Natural killer cell (primary cell): ENCODE data around the gene RBM47. TPM values are rescaled to one million over a fixed set of nuclear protein-coding genes. Genes with fewer than 3 reads are reported as not detected.

ENCODE experiments used
- ATAC-seq, 3 donors: fragments of 150-1000 bp in 2 of 3; fragments of 200-7000 bp in 1 of 3; cut with Tn5 transposase; 1 replicate in 1 of 3; 2 replicates in 2 of 3; pipeline ENCODE4 v1.10.0; 2021; ENCODE audit warnings: mild to moderate bottlenecking in 2 of 3, moderate library complexity in 2 of 3
- DNase-seq, 2 donors: peaks; one replicate each; pipeline versions ENCODE4 v3.0.0 to v3.0.0-alpha.2; 2013 to 2021; ENCODE audit warnings: mixed read lengths in 1 of 2
- H3K27ac ChIP-seq: one replicate; pipeline ENCODE4 v1.5.1; 2013; ENCODE audit warnings: mild to moderate bottlenecking, low read length
- H3K27me3 ChIP-seq: one replicate; pipeline ENCODE4 v1.6.1; 2013; ENCODE audit warnings: low read length; ENCODE audit not compliant: control insufficient read depth, insufficient read depth
- H3K36me3 ChIP-seq: one replicate; pipeline ENCODE4 v1.6.1; 2013; ENCODE audit warnings: low read length; ENCODE audit not compliant: control insufficient read depth, insufficient read depth
- H3K4me1 ChIP-seq: one replicate; pipeline ENCODE4 v1.6.1; 2013; ENCODE audit warnings: low read length; ENCODE audit not compliant: control insufficient read depth, insufficient read depth
- H3K4me3 ChIP-seq: one replicate; pipeline ENCODE4 v1.5.1; 2013; ENCODE audit warnings: low read length
- H3K9me3 ChIP-seq: one replicate; pipeline ENCODE4 v1.6.1; 2013; ENCODE audit warnings: low read length; ENCODE audit not compliant: control insufficient read depth, insufficient read depth
- H3K27ac Mint-ChIP-seq, 2 donors: one replicate each; pipeline ENCODE4 v1.8.0; 2022; ENCODE audit warnings: mild to moderate bottlenecking in 2 of 2, mixed read lengths in 2 of 2, moderate library complexity in 1 of 2
- H3K27me3 Mint-ChIP-seq, 2 donors: one replicate each; pipeline ENCODE4 v1.8.0; 2022; ENCODE audit warnings: low read depth in 2 of 2, mixed read lengths in 2 of 2
- H3K36me3 Mint-ChIP-seq: one replicate; pipeline ENCODE4 v1.8.0; 2022; ENCODE audit warnings: mixed read lengths
- H3K4me1 Mint-ChIP-seq, 2 donors: one replicate each; pipeline ENCODE4 v1.8.0; 2022; ENCODE audit warnings: mixed read lengths in 2 of 2
- H3K4me3 Mint-ChIP-seq: one replicate; pipeline ENCODE4 v1.8.0; 2022; ENCODE audit warnings: mild to moderate bottlenecking, moderate library complexity, mixed read lengths
- H3K9me3 Mint-ChIP-seq, 2 donors: one replicate each; pipeline ENCODE4 v1.8.0; 2022; ENCODE audit warnings: mixed read lengths in 2 of 2
- WGBS: methylation state at CpG from one replicate; pipeline ENCODE4 v1.1.7; 2013; ENCODE audit warnings: missing lambda C conversion rate; ENCODE audit not compliant: insufficient coverage; 5-methylcytosine and 5-hydroxymethylcytosine counted together
- intact Hi-C: fragments of 100-400 bp; cut with micrococcal nuclease; formaldehyde crosslinking; loops from one replicate; pipeline ENCODE4 v1.14.2; 2022
- total RNA-seq, 4 donors: library from RNA; stranded (reverse); fragments of 120-200 nt in 1 of 4; gene quantifications; one replicate each; pipeline versions ENCODE4 v1.2.3 to v1.2.4, GENCODE V29; 2013 to 2022
- TF ChIP-seq, protein P1 (sequence below): fragments of 200-600 bp; IDR thresholded peaks from one replicate; pipeline ENCODE4 v1.8.0; 2022; ENCODE audit warnings: antibody characterized with exemption

Gene RBM47
- total RNA-seq, 3 donors from 2014 or later (not counting 1 experiment from before 2014, with no cell fraction given): 2.0 to 7.7 (median 3.9) TPM

DNA sequence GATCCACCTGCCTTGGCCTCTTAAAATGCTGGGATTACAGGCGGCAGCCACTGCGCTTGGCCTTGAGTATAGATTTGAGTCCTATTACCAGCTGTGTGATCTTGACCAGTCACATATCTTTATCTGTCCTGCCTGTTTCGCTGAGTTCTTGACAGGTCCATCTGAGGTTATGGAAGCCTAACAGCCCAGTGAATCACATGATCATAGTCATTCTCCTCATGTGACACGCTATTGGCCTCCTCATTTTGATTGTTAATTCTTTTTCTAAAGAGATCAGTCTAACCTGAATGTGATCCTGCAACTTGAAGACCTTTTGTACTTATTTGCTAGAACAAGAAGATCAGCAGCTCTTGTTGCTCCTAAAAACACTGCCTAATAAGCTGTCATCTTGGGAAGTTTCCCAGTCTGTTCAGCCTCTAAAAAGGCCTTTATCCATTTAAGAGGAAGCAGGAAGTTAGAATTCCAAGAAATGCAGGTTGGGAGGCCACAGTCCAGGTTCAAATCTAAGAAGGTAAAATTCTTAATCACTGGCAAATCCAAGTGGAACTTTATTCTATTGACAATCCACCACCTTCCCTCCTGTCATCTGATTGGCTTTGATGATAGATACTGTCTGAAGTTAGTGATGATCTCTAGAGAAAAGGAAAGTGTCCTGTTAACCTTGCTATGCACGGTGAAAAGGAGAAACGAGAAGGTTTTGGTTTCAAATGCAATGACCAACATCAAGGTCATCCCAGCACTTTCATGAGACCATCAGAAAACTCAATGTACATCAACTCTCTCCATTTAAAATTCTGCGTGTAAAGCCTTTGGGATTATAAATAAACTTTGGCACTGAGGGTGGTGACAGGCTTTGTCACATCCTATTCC is 207.6 kb downstream of the RBM47 start:
- no peak for ATAC-seq
- no peaks in the 10 kb centered on the region for H3K27me3 ChIP-seq

DNA sequence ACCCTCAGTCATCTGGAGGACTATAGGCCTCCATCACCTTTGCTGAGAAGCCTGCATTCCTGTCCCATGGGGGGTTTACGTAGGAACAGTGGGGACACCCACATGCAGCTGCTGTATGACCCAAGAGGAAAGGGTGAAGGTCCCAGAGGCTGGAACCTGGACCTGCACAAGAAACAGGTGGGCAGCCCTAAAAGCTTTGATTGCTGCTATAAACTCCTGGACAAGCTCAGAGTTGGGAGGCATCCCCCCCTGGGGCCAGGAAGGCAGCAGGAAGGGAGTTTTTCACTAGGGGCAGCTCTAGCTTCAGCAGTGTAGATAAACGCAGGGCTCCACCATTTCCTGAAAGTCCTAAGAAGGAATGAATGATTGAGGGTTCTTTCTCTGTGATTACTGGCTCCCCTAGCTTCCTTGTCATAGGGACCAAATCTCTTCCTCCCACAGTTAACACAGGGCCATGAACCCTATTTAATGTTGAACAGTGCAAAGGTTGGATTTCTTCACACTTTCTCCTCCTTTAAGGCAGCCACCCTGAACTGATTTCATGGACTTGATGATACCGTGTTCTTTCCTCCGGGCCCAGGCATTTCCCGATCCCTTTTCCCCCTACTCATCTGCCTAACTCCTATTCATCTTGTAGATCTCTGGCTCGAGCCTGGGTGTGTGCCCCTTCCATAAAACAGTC is 210.3 kb downstream of the RBM47 start:
- Mint-ChIP-seq H3K27me3 (peaks cover under 1 to 7% of the 10 kb centered on the region in 2 donors), H3K9me3 (no peaks in the 10 kb centered on the region), H3K27ac (no peak overlapping the region), H3K36me3 (no peaks in the 10 kb centered on the region), H3K4me3 (no peak overlapping the region), H3K4me1 (no peaks in the 10 kb centered on the region)
- intact Hi-C loops: no loop called here
- Histone ChIP-seq H3K4me1 (no peaks in the 10 kb centered on the region), H3K27ac (no peak overlapping the region), H3K9me3 (no peaks in the 10 kb centered on the region), H3K27me3 (no peaks in the 10 kb centered on the region), H3K36me3 (no peaks in the 10 kb centered on the region), H3K4me3 (no peak overlapping the region)
- ATAC-seq (no peak), DNase-seq (no peak)
- WGBS: 74% methylated on average over 6 of the region's 6 CpGs
- TF ChIP-seq, protein P1, sequence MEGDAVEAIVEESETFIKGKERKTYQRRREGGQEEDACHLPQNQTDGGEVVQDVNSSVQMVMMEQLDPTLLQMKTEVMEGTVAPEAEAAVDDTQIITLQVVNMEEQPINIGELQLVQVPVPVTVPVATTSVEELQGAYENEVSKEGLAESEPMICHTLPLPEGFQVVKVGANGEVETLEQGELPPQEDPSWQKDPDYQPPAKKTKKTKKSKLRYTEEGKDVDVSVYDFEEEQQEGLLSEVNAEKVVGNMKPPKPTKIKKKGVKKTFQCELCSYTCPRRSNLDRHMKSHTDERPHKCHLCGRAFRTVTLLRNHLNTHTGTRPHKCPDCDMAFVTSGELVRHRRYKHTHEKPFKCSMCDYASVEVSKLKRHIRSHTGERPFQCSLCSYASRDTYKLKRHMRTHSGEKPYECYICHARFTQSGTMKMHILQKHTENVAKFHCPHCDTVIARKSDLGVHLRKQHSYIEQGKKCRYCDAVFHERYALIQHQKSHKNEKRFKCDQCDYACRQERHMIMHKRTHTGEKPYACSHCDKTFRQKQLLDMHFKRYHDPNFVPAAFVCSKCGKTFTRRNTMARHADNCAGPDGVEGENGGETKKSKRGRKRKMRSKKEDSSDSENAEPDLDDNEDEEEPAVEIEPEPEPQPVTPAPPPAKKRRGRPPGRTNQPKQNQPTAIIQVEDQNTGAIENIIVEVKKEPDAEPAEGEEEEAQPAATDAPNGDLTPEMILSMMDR: no peak

More for the DNA sequence above, 207.6 kb downstream of the RBM47 start:
- no peak overlapping the region for H3K27ac Mint-ChIP-seq
- no peak overlapping the region for H3K4me3 Mint-ChIP-seq
- Histone ChIP-seq H3K4me3 (no peak overlapping the region), H3K27ac (no peak overlapping the region), H3K9me3 (no peaks in the 10 kb centered on the region), H3K36me3 (no peaks in the 10 kb centered on the region), H3K4me1 (no peaks in the 10 kb centered on the region)
- TF ChIP-seq, protein P1: no peak
- WGBS: 82% methylated on average over 7 of the region's 7 CpGs
- intact Hi-C loops: no loop called here
- H3K4me1 Mint-ChIP-seq: no peaks in the 10 kb centered on the region
- no peaks in the 10 kb centered on the region for H3K9me3 Mint-ChIP-seq
- peaks cover 7 to 11% of the 10 kb centered on the region in 2 donors for H3K27me3 Mint-ChIP-seq
- no peak for DNase-seq
- no peaks in the 10 kb centered on the region for H3K36me3 Mint-ChIP-seq

DNA sequence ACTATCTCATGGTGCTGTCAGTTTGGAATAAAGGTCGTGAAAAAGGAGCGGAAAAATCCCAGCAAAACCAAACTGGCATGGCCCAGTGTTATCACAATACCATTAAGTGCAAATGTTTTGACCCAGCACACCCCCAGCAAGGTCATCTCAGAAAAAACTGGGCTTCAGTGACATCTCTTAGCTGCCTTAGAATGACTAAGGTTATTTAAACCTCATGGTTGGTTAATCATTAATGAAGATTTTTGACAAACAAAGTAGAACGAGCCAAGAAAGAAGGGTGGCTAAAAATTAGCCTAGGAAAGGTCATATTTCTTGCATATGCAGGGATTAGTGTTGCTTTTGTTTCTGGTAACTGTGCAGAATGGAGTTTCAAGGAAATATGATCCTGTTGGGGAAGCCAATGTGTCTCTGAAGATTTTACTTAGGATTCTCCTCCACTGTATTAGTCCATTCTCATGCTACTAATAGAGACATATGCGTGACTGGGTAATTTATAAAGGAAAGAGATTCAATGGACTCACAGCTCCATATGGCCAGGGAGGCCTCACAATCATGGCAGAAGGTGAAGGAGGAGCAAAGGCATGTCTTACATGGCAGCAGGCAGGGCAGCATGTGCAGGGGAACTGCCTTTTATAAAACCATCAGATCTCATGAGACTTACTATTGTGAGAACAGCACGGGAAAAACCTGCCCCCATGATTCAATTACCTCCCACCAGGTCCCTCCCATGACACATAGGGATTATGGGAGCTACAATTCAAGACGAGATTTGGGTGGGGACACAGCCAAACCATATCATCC is 211.0 kb downstream of the RBM47 start:
- 75% methylated on average over 6 of the region's 6 CpGs for WGBS
- ATAC-seq: no peak
- Histone ChIP-seq H3K4me1 (no peaks in the 10 kb centered on the region), H3K36me3 (no peaks in the 10 kb centered on the region), H3K27me3 (no peaks in the 10 kb centered on the region), H3K4me3 (no peak overlapping the region), H3K9me3 (no peaks in the 10 kb centered on the region), H3K27ac (no peak overlapping the region)
- Mint-ChIP-seq H3K4me1 (no peaks in the 10 kb centered on the region), H3K9me3 (no peaks in the 10 kb centered on the region), H3K4me3 (no peak overlapping the region), H3K27ac (no peak overlapping the region), H3K27me3 (peaks cover 0 to 7% of the 10 kb centered on the region in 2 donors), H3K36me3 (no peaks in the 10 kb centered on the region)
- intact Hi-C loops: no loop called here
- no peak for DNase-seq
- TF ChIP-seq, protein P1: no peak
